H9 (cell line): Measurements from ENCODE around the gene TIMM10. TPM values are rescaled to one million over a fixed set of nuclear protein-coding genes. Genes with fewer than 3 reads are reported as not detected.

Experiments used
- DNase-seq: peaks from one replicate; pipeline ENCODE4 v3.0.0-alpha.2; 2017
- H2AFZ ChIP-seq: one replicate; pipeline ENCODE4 v1.6.1; 2013; ENCODE audit warnings: mild to moderate bottlenecking, low read length, control low read depth, moderate library complexity
- H2AK5ac ChIP-seq: 2 replicates; pipeline ENCODE4 v1.6.1; 2013; ENCODE audit warnings: low read length, control low read depth, mixed read lengths; ENCODE audit not compliant: insufficient read length
- H2BK120ac ChIP-seq: one replicate; pipeline ENCODE4 v1.6.1; 2013; ENCODE audit warnings: low read depth, mild to moderate bottlenecking, low read length, control low read depth, inconsistent platforms; ENCODE audit not compliant: poor library complexity, severe bottlenecking
- H2BK12ac ChIP-seq: 2 replicates; pipeline ENCODE4 v1.6.1; 2013; ENCODE audit warnings: low read length, control low read depth, mixed read lengths, low read depth; ENCODE audit not compliant: insufficient read length
- H2BK15ac ChIP-seq: 2 replicates; pipeline ENCODE4 v1.6.1; 2013; ENCODE audit warnings: low read depth, low read length, control low read depth
- H2BK20ac ChIP-seq: one replicate; pipeline ENCODE4 v1.6.1; 2013; ENCODE audit warnings: low read depth, mild to moderate bottlenecking, low read length, control low read depth, inconsistent platforms; ENCODE audit not compliant: poor library complexity, severe bottlenecking
- H2BK5ac ChIP-seq: 2 replicates; pipeline ENCODE4 v1.6.1; 2013; ENCODE audit warnings: low read length, control low read depth, mixed read lengths; ENCODE audit not compliant: insufficient read length
- H3K14ac ChIP-seq: 2 replicates; pipeline ENCODE4 v1.6.1; 2013; ENCODE audit warnings: low read length, control low read depth; ENCODE audit not compliant: insufficient read depth
- H3K18ac ChIP-seq: 2 replicates; pipeline ENCODE4 v1.6.1; 2013; ENCODE audit warnings: low read depth, mild to moderate bottlenecking, mixed read lengths, low read length, control low read depth; ENCODE audit not compliant: insufficient read length
- H3K23ac ChIP-seq: 2 replicates; pipeline ENCODE4 v1.6.1; 2013; ENCODE audit warnings: low read length, control low read depth, mixed read lengths, low read depth; ENCODE audit not compliant: insufficient read length
- H3K23me2 ChIP-seq: 2 replicates; pipeline ENCODE4 v1.6.1; 2013; ENCODE audit warnings: low read depth, mild to moderate bottlenecking, mixed read lengths, low read length, control low read depth; ENCODE audit not compliant: insufficient read length, poor library complexity, severe bottlenecking
- H3K27ac ChIP-seq: 2 replicates; pipeline ENCODE4 v1.5.1; 2013; ENCODE audit warnings: low read length, control low read depth, mixed read lengths, low read depth; ENCODE audit not compliant: insufficient read length
- H3K27me3 ChIP-seq: 2 replicates; pipeline ENCODE4 v1.6.1; 2013; ENCODE audit warnings: low read length, control low read depth, inconsistent platforms; ENCODE audit not compliant: insufficient read depth
- H3K4ac ChIP-seq: 2 replicates; pipeline ENCODE4 v1.6.1; 2013; ENCODE audit warnings: low read depth, mild to moderate bottlenecking, control low read depth, inconsistent platforms, low read length, moderate library complexity
- H3K4me1 ChIP-seq: 2 replicates; pipeline ENCODE4 v1.6.1; 2013; ENCODE audit warnings: low read length, control low read depth, inconsistent platforms; ENCODE audit not compliant: insufficient read depth
- H3K4me2 ChIP-seq: 2 replicates; pipeline ENCODE4 v1.6.1; 2013; ENCODE audit warnings: low read length, control low read depth, mixed read lengths; ENCODE audit not compliant: insufficient read length, insufficient read depth
- H3K56ac ChIP-seq: 2 replicates; pipeline ENCODE4 v1.6.1; 2013; ENCODE audit warnings: low read depth, mild to moderate bottlenecking, mixed read lengths, low read length, control low read depth; ENCODE audit not compliant: insufficient read length
- H3K79me1 ChIP-seq: 2 replicates; pipeline ENCODE4 v1.6.1; 2013; ENCODE audit warnings: low read depth, mild to moderate bottlenecking, moderate library complexity, low read length, control low read depth, inconsistent platforms; ENCODE audit not compliant: insufficient read depth, poor library complexity, severe bottlenecking
- H3K79me2 ChIP-seq: 2 replicates; pipeline ENCODE4 v1.6.1; 2013; ENCODE audit warnings: low read length, control low read depth, inconsistent platforms; ENCODE audit not compliant: insufficient read depth
- H3K9ac ChIP-seq: 2 replicates; pipeline ENCODE4 v1.6.1; 2013; ENCODE audit warnings: low read length, control low read depth, mixed read lengths; ENCODE audit not compliant: insufficient read length; ENCODE audit errors: extremely low read depth
- H3K9me3 ChIP-seq: one replicate; pipeline ENCODE4 v1.6.1; 2013; ENCODE audit warnings: low read depth, low read length, inconsistent platforms; ENCODE audit not compliant: control insufficient read depth
- H3T11ph ChIP-seq: one replicate; pipeline ENCODE4 v1.6.1; 2013; ENCODE audit warnings: mild to moderate bottlenecking, low read length, control low read depth, inconsistent platforms
- H4K20me1 ChIP-seq: one replicate; pipeline ENCODE4 v1.6.1; 2013; ENCODE audit not compliant: control insufficient read depth, insufficient read length, insufficient read depth
- H4K5ac ChIP-seq: 2 replicates; pipeline ENCODE4 v1.6.1; 2013; ENCODE audit warnings: low read depth, mild to moderate bottlenecking, mixed read lengths, low read length, control low read depth; ENCODE audit not compliant: insufficient read length
- H4K8ac ChIP-seq: replicated peaks from 2 replicates; pipeline ENCODE4 v1.6.1; 2013; ENCODE audit warnings: low read length, control low read depth, mixed read lengths, low read depth; ENCODE audit not compliant: insufficient read length
- H4K91ac ChIP-seq: 2 replicates; pipeline ENCODE4 v1.6.1; 2013; ENCODE audit warnings: low read depth, mild to moderate bottlenecking, moderate library complexity, mixed read lengths, low read length, control low read depth; ENCODE audit not compliant: insufficient read length
- H3K27ac Mint-ChIP-seq, 3 experiments: 2 replicates in 2 of 3; 3 replicates in 1 of 3; pipeline ENCODE4 v1.8.0; 2020 to 2021; ENCODE audit warnings: mixed read lengths in 3 of 3, mild to moderate bottlenecking in 1 of 3, moderate library complexity in 1 of 3
- H3K27me3 Mint-ChIP-seq: 2 replicates; pipeline ENCODE4 v1.8.0; 2021; ENCODE audit warnings: low read depth, mild to moderate bottlenecking, moderate library complexity, mixed read lengths
- H3K36me3 Mint-ChIP-seq, 3 experiments: 2 replicates in 2 of 3; 3 replicates in 1 of 3; pipeline ENCODE4 v1.8.0; 2020 to 2021; ENCODE audit warnings: low read depth in 3 of 3, mixed read lengths in 3 of 3; ENCODE audit not compliant: insufficient read depth in 1 of 3
- H3K4me1 Mint-ChIP-seq, 2 experiments: 2 replicates each; pipeline ENCODE4 v1.8.0; 2020; ENCODE audit warnings: mixed read lengths in 2 of 2
- H3K4me3 Mint-ChIP-seq, 2 experiments: 2 replicates in 1 of 2; 3 replicates in 1 of 2; pipeline ENCODE4 v1.8.0; 2020 to 2021; ENCODE audit warnings: mild to moderate bottlenecking in 2 of 2, mixed read lengths in 2 of 2, moderate library complexity in 1 of 2
- H3K9me3 Mint-ChIP-seq, 2 experiments: 2 replicates in 1 of 2; 3 replicates in 1 of 2; pipeline ENCODE4 v1.8.0; 2020; ENCODE audit warnings: mild to moderate bottlenecking in 2 of 2, mixed read lengths in 2 of 2, moderate library complexity in 1 of 2
- WGBS: extraction: QIAGEN DNeasy Blood & Tissue Kit; methylation state at CpG from one replicate; pipeline ENCODE4 v1.1.7; 2013; ENCODE audit warnings: missing lambda C conversion rate, low lambda C conversion rate, mixed read lengths; ENCODE audit not compliant: insufficient read length; ENCODE audit errors: extremely low coverage; 5-methylcytosine and 5-hydroxymethylcytosine counted together
- total RNA-seq: library from RNA; stranded (reverse); gene quantifications from 2 replicates; pipeline ENCODE4 v1.2.1, GENCODE V29; 2021
- TF ChIP-seq, protein P1 (sequence below): fragments of 200-600 bp; sonication (generic); conservative IDR thresholded peaks from 3 replicates; pipeline ENCODE4 v1.8.0; 2021; ENCODE audit warnings: antibody characterized with exemption, mild to moderate bottlenecking

Gene TIMM10
- total RNA-seq, 1 experiment from 2014 or later, result 130 TPM

DNA sequence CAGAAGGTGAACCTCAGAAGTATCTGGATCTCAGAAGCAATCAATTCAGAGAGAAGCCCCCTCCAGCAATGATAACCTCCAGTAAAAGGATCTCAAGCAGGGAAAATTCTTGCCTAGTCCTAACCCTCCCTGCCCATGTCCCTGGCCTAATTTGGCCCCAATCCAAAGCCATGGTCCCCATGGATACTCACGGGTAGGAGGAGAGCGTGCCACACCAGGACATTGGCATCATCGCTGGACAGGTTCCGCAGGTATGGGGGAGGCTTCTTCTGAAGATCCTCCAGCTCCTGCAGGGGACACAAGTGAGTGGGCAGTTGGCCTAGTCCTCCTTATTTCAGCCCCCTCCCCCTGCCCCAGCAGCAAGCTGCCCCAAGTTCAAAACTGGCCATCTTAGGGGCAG lies 29.6 kb upstream of the TIMM10 start:
- H2BK5ac ChIP-seq, result no peak overlapping the region
- H2AK5ac ChIP-seq, result no peak overlapping the region
- no CpG with 5 or more reads among the region's 4 CpGs for WGBS
- H3K9ac ChIP-seq, result no peak overlapping the region
- no peak overlapping the region for H2BK20ac ChIP-seq
- no peak overlapping the region for H2BK15ac ChIP-seq
- H3K9me3 ChIP-seq, result no peaks in the 10 kb centered on the region
- H3K79me1 ChIP-seq, result no peaks in the 10 kb centered on the region
- H3K14ac ChIP-seq, result no peak overlapping the region
- no peak overlapping the region for H3K4ac ChIP-seq
- no peaks in the 10 kb centered on the region for H3K23me2 ChIP-seq
- H3K4me2 ChIP-seq, result no peak overlapping the region
- no peaks in the 10 kb centered on the region for H3K79me2 ChIP-seq
- Mint-ChIP-seq H3K36me3 (peaks cover 13 to 31% (median 28%) of the 10 kb centered on the region in 3 experiments; a peak in 6 of 7 replicates), H3K4me1 (peaks cover 9 to 19% of the 10 kb centered on the region in 2 experiments), H3K27me3 (no peaks in the 10 kb centered on the region; the same call in 1 of the 2 replicates), H3K27ac (no peak overlapping the region), H3K9me3 (no peaks in the 10 kb centered on the region), H3K4me3 (no peak overlapping the region)
- no peak overlapping the region for H4K8ac ChIP-seq
- H3K18ac ChIP-seq, result no peak overlapping the region
- no peaks in the 10 kb centered on the region for H4K20me1 ChIP-seq
- no peak overlapping the region for H4K91ac ChIP-seq
- no peak overlapping the region for H3K27ac ChIP-seq
- H4K5ac ChIP-seq, result no peak overlapping the region
- no peak overlapping the region for H3T11ph ChIP-seq
- H3K27me3 ChIP-seq, result no peaks in the 10 kb centered on the region
- no peak overlapping the region for H2AFZ ChIP-seq
- no peak for DNase-seq
- TF ChIP-seq, protein P1, sequence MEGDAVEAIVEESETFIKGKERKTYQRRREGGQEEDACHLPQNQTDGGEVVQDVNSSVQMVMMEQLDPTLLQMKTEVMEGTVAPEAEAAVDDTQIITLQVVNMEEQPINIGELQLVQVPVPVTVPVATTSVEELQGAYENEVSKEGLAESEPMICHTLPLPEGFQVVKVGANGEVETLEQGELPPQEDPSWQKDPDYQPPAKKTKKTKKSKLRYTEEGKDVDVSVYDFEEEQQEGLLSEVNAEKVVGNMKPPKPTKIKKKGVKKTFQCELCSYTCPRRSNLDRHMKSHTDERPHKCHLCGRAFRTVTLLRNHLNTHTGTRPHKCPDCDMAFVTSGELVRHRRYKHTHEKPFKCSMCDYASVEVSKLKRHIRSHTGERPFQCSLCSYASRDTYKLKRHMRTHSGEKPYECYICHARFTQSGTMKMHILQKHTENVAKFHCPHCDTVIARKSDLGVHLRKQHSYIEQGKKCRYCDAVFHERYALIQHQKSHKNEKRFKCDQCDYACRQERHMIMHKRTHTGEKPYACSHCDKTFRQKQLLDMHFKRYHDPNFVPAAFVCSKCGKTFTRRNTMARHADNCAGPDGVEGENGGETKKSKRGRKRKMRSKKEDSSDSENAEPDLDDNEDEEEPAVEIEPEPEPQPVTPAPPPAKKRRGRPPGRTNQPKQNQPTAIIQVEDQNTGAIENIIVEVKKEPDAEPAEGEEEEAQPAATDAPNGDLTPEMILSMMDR, result no peak
- H3K23ac ChIP-seq, result no peak overlapping the region
- no peaks in the 10 kb centered on the region; the same call in 1 of the 2 replicates for H3K4me1 ChIP-seq
- no peak overlapping the region for H2BK120ac ChIP-seq
- no peak overlapping the region for H2BK12ac ChIP-seq
- no peak overlapping the region for H3K56ac ChIP-seq
